Osteocyte (in vitro differentiated cells): ENCODE measurements around the gene MRPL4. TPM values are rescaled to one million over a fixed set of nuclear protein-coding genes. Genes with fewer than 3 reads are reported as not detected.

Experiments
- DNase-seq: peaks from one replicate; pipeline ENCODE4 v3.0.0; 2021; ENCODE audit warnings: mixed read lengths; ENCODE audit not compliant: unreplicated experiment; ENCODE audit errors: extremely low spot score
- H3K27ac Mint-ChIP-seq: one replicate; pipeline ENCODE4 v1.8.0; 2021; ENCODE audit warnings: mild to moderate bottlenecking, mixed read lengths; ENCODE audit not compliant: unreplicated experiment
- H3K27me3 Mint-ChIP-seq: one replicate; pipeline ENCODE4 v1.8.0; 2021; ENCODE audit warnings: mixed read lengths; ENCODE audit not compliant: unreplicated experiment
- H3K36me3 Mint-ChIP-seq: one replicate; pipeline ENCODE4 v1.8.0; 2021; ENCODE audit warnings: mixed read lengths; ENCODE audit not compliant: unreplicated experiment
- H3K4me1 Mint-ChIP-seq: one replicate; pipeline ENCODE4 v1.8.0; 2021; ENCODE audit warnings: mixed read lengths; ENCODE audit not compliant: unreplicated experiment
- H3K4me3 Mint-ChIP-seq: one replicate; pipeline ENCODE4 v1.8.0; 2021; ENCODE audit warnings: mild to moderate bottlenecking, moderate library complexity, mixed read lengths; ENCODE audit not compliant: unreplicated experiment
- H3K9me3 Mint-ChIP-seq: one replicate; pipeline ENCODE4 v1.8.0; 2021; ENCODE audit warnings: mixed read lengths; ENCODE audit not compliant: unreplicated experiment
- CTCF ChIP-seq: fragments of 200-600 bp; sonication (generic); IDR thresholded peaks from 2 replicates; pipeline ENCODE4 v1.5.0; 2021; ENCODE audit warnings: antibody characterized with exemption, mild to moderate bottlenecking, moderate library complexity
- total RNA-seq: library from RNA; stranded (reverse); gene quantifications from 2 replicates; pipeline ENCODE4 v1.2.1, GENCODE V29; 2021

The MRPL4 gene
- total RNA-seq, 1 donor from 2014 or later, result 57.0 TPM

- H3K27ac Mint-ChIP-seq, result no peak overlapping the region
- no peak overlapping the region for H3K4me3 Mint-ChIP-seq
- no peak for DNase-seq
- peaks cover 2% of the 10 kb centered on the region for H3K4me1 Mint-ChIP-seq
- H3K27me3 Mint-ChIP-seq, result no peaks in the 10 kb centered on the region
- no peak for TF ChIP-seq CTCF
- no peaks in the 10 kb centered on the region for H3K9me3 Mint-ChIP-seq
- H3K36me3 Mint-ChIP-seq, result no peaks in the 10 kb centered on the region
Observed at GRCh38 chr19:10207026-10207425, 45.0 kb upstream of the MRPL4 start.

- Mint-ChIP-seq H3K27me3 (no peaks in the 10 kb centered on the region), H3K9me3 (no peaks in the 10 kb centered on the region), H3K27ac (no peak overlapping the region), H3K36me3 (no peaks in the 10 kb centered on the region), H3K4me3 (no peak overlapping the region), H3K4me1 (peaks cover 2% of the 10 kb centered on the region)
- no peak for DNase-seq
- TF ChIP-seq CTCF, result no peak
Observed at GRCh38 chr19:10209315-10209714, 42.7 kb upstream of the MRPL4 start.

GRCh38 chr19:10211061-10211460 is 41.0 kb upstream of the MRPL4 start:
- peaks cover 2% of the 10 kb centered on the region for H3K4me1 Mint-ChIP-seq
- TF ChIP-seq CTCF, result no peak
- H3K36me3 Mint-ChIP-seq, result no peaks in the 10 kb centered on the region
- H3K4me3 Mint-ChIP-seq, result no peak overlapping the region
- no peak overlapping the region for H3K27ac Mint-ChIP-seq
- DNase-seq, result no peak
- H3K9me3 Mint-ChIP-seq, result no peaks in the 10 kb centered on the region
- no peaks in the 10 kb centered on the region for H3K27me3 Mint-ChIP-seq

GRCh38 chr19:10211691-10212090 is 40.3 kb upstream of the MRPL4 start:
- no peak overlapping the region for H3K4me3 Mint-ChIP-seq
- H3K27me3 Mint-ChIP-seq, result no peaks in the 10 kb centered on the region
- peaks cover 2% of the 10 kb centered on the region for H3K4me1 Mint-ChIP-seq
- H3K27ac Mint-ChIP-seq, result no peak overlapping the region
- no peak for TF ChIP-seq CTCF
- H3K36me3 Mint-ChIP-seq, result no peaks in the 10 kb centered on the region
- no peak for DNase-seq
- no peaks in the 10 kb centered on the region for H3K9me3 Mint-ChIP-seq

- H3K4me3 Mint-ChIP-seq, result no peak overlapping the region
- H3K27ac Mint-ChIP-seq, result no peak overlapping the region
- no peaks in the 10 kb centered on the region for H3K9me3 Mint-ChIP-seq
- H3K4me1 Mint-ChIP-seq, result no peaks in the 10 kb centered on the region
- no peak for DNase-seq
- no peaks in the 10 kb centered on the region for H3K36me3 Mint-ChIP-seq
- TF ChIP-seq CTCF, result no peak
- H3K27me3 Mint-ChIP-seq, result no peaks in the 10 kb centered on the region
Observed at GRCh38 chr19:10214784-10215183, 37.2 kb upstream of the MRPL4 start.
